BJ (cell line): ENCODE measurements around the gene KLHL7. TPM values are rescaled to one million over a fixed set of nuclear protein-coding genes. Genes with fewer than 3 reads are reported as not detected.

Experiments
- CTCF ChIA-PET: fragments of 350-600 bp; formaldehyde crosslinking; extraction: SDS; loops from one replicate; lab custom pipeline; 2021; ENCODE audit warnings: antibody characterized with exemption, inconsistent platforms; lab: Yijun Ruan, JAX
- POLR2A ChIA-PET: fragments of 300-600 bp; sonication (Branson Sonifier 250); formaldehyde crosslinking; extraction: SDS; loops from one replicate; lab custom pipeline; 2021; ENCODE audit warnings: antibody characterized with exemption; lab: Charles Lee
- DNase-seq: peaks from one replicate; pipeline ENCODE4 v3.0.0-alpha.2; 2011; ENCODE audit warnings: low read depth
- H3K27me3 ChIP-seq: 2 replicates; pipeline ENCODE4 v1.6.0; 2011; ENCODE audit warnings: low read length; ENCODE audit not compliant: control insufficient read depth, insufficient read depth
- H3K36me3 ChIP-seq: 2 replicates; pipeline ENCODE4 v1.5.1; 2011; ENCODE audit warnings: low read length; ENCODE audit not compliant: control insufficient read depth, insufficient read depth
- H3K4me3 ChIP-seq: 2 replicates; pipeline ENCODE4 v1.5.1; 2011; ENCODE audit warnings: low read depth, mild to moderate bottlenecking, control low read depth, low read length
- CTCF ChIP-seq: IDR thresholded peaks from 2 replicates; pipeline ENCODE4 v1.5.1; 2011; ENCODE audit warnings: low read depth, mild to moderate bottlenecking, control low read depth, inconsistent platforms, low read length, moderate library complexity; ENCODE audit not compliant: insufficient read depth
- polyA minus RNA-seq: library from RNA; depleted of rRNA, polyadenylated mRNA; stranded (reverse); fragments of >200 nt; gene quantifications from 2 replicates; pipeline ENCODE4 v1.2.3, GENCODE V29; 2011; rRNA and poly(A)+ RNA removed
- polyA plus RNA-seq: library from polyadenylated mRNA; depleted of rRNA; stranded (reverse); fragments of >200 nt; gene quantifications from 2 replicates; pipeline ENCODE4 v1.2.3, GENCODE V29; 2011; rRNA removed

The KLHL7 gene
- polyA plus RNA-seq (14.8 and 31.7 TPM in 2 replicates), polyA minus RNA-seq (8.6 and 11.7 TPM in 2 replicates)

GRCh38 chr7:23105644-23106056, at the start of gene KLHL7:
Gene KLHL7 (plus strand): TSS chr7:23105785. CDS start chr7:23106027, 242 bp downstream.
- no peaks in the 10 kb centered on the region for H3K36me3 ChIP-seq

GRCh38 chr7:23058408-23059096, 47.0 kb upstream of the KLHL7 start:
- ChIA-PET POLR2A (no interaction called here), CTCF (interaction anchor here (0.7 to 3.5 kb wide), 4 partner anchors 92 to 498 kb away, joined by 3 to 19 read pairs (median 3); partner anchors contain the start of gene TOMM7)
- Histone ChIP-seq H3K4me3 (no peak overlapping the region), H3K36me3 (no peaks in the 10 kb centered on the region), H3K27me3 (no peaks in the 10 kb centered on the region)
- no peak for DNase-seq
- no peak for TF ChIP-seq CTCF

More at GRCh38 chr7:23105644-23106056, at the start of gene KLHL7:
- no peaks in the 10 kb centered on the region for H3K27me3 ChIP-seq
- CTCF ChIA-PET: interaction anchor here (0.9 to 2.3 kb wide), 6 partner anchors 9 to 79 kb away, joined by 3 to 12 read pairs (median 5); no protein-coding TSS in a partner anchor
- H3K4me3 ChIP-seq: peak within 1 kb of the TSS; percentile 94
- POLR2A ChIA-PET: no interaction called here
- TF ChIP-seq CTCF: no peak
- DNase-seq: peak; percentile 59

DNA sequence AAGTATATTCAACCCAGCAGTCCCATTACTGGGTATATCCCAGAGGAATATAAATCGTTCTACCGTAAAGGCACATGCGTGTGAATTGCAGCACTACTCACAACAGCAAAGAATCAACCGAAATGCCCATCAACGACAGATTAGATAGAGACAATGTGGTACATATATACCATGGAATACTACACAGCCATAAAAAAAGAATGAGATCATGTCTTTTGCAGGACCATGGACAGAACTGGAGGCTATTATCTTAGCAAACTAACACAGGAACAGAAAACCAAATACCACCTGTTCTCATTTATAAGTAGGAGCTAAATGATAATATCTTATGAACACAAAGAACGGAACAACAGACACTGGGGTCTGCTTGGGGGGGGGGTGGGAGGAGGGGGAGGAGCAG, 44.3 kb upstream of the KLHL7 start:
- CTCF ChIA-PET: interaction anchor here (1.3 kb wide), 1 partner anchor 25 kb away, joined by 3 read pairs; no protein-coding TSS in a partner anchor
- DNase-seq: no peak
- H3K36me3 ChIP-seq: no peaks in the 10 kb centered on the region
- H3K27me3 ChIP-seq: no peaks in the 10 kb centered on the region
- H3K4me3 ChIP-seq: no peak overlapping the region
- no peak for TF ChIP-seq CTCF
- POLR2A ChIA-PET: no interaction called here

- Histone ChIP-seq H3K4me3 (no peak overlapping the region), H3K27me3 (no peaks in the 10 kb centered on the region), H3K36me3 (no peaks in the 10 kb centered on the region)
- DNase-seq: no peak
- POLR2A ChIA-PET: no interaction called here
- TF ChIP-seq CTCF: no peak
- CTCF ChIA-PET: no interaction called here
Observed at GRCh38 chr7:23062452-23062851, 43.1 kb upstream of the KLHL7 start.

GRCh38 chr7:23065974-23066373, 39.6 kb upstream of the KLHL7 start:
- Histone ChIP-seq H3K36me3 (no peaks in the 10 kb centered on the region), H3K4me3 (no peak overlapping the region), H3K27me3 (no peaks in the 10 kb centered on the region)
- ChIA-PET POLR2A (no interaction called here), CTCF (interaction anchor here (0.7 to 3.1 kb wide), 3 partner anchors 10 to 339 kb away, joined by 3 to 14 read pairs (median 3); partner anchors contain the start of gene IL6)
- no peak for TF ChIP-seq CTCF
- no peak for DNase-seq
